ENCODE measurements around the gene FXYD6. TPM values are rescaled to one million over a fixed set of nuclear protein-coding genes. Genes with fewer than 3 reads are reported as not detected.

Gene FXYD6
- total RNA-seq, 1 donor from 2014 or later: 45.8 TPM

GRCh38 chr11:117913736-117914397 is 37.4 kb upstream of the FXYD6 start:
- TF ChIP-seq CTCF (IDR thresholded peaks at IDR 0.05; ENCODE audit: insufficient read depth, low read length, poor library complexity, severe bottlenecking): no peak
- peaks cover 4% of the 10 kb centered on the region for H3K27me3 ChIP-seq (ENCODE audit: control insufficient read depth, insufficient read depth, low read length)
- no peak overlapping the region for H3K4me3 ChIP-seq (ENCODE audit: low read depth, low read length)
- H3K36me3 ChIP-seq (ENCODE audit: control insufficient read depth, insufficient read depth, low read length): no peaks in the 10 kb centered on the region
- no peak for DNase-seq (ENCODE audit: low read depth)

- Histone ChIP-seq H3K27me3 (ENCODE audit: control insufficient read depth, insufficient read depth, low read length) (peaks cover 4% of the 10 kb centered on the region), H3K36me3 (ENCODE audit: control insufficient read depth, insufficient read depth, low read length) (no peaks in the 10 kb centered on the region), H3K4me3 (ENCODE audit: low read depth, low read length) (no peak overlapping the region)
- no peak for TF ChIP-seq CTCF (IDR thresholded peaks at IDR 0.05; ENCODE audit: insufficient read depth, low read length, poor library complexity, severe bottlenecking)
- DNase-seq (ENCODE audit: low read depth): no peak
These were observed 36.0 kb upstream of the FXYD6 start for GRCh38 chr11:117912497-117912896.

GRCh38 chr11:117911694-117912093 is 35.2 kb upstream of the FXYD6 start:
- Histone ChIP-seq H3K36me3 (ENCODE audit: control insufficient read depth, insufficient read depth, low read length) (no peaks in the 10 kb centered on the region), H3K27me3 (ENCODE audit: control insufficient read depth, insufficient read depth, low read length) (peaks cover 2% of the 10 kb centered on the region), H3K4me3 (ENCODE audit: low read depth, low read length) (no peak overlapping the region)
- TF ChIP-seq CTCF (IDR thresholded peaks at IDR 0.05; ENCODE audit: insufficient read depth, low read length, poor library complexity, severe bottlenecking): no peak
- no peak for DNase-seq (ENCODE audit: low read depth)

- no peak for TF ChIP-seq CTCF (IDR thresholded peaks at IDR 0.05; ENCODE audit: insufficient read depth, low read length, poor library complexity, severe bottlenecking)
- Histone ChIP-seq H3K36me3 (ENCODE audit: control insufficient read depth, insufficient read depth, low read length) (no peaks in the 10 kb centered on the region), H3K27me3 (ENCODE audit: control insufficient read depth, insufficient read depth, low read length) (peaks cover 2% of the 10 kb centered on the region), H3K4me3 (ENCODE audit: low read depth, low read length) (no peak overlapping the region)
- DNase-seq (ENCODE audit: low read depth): no peak
These were observed 34.6 kb upstream of the FXYD6 start for GRCh38 chr11:117910941-117911655.

GRCh38 chr11:117910525-117910924 is 34.1 kb upstream of the FXYD6 start:
- DNase-seq (ENCODE audit: low read depth): no peak
- no peak for TF ChIP-seq CTCF (IDR thresholded peaks at IDR 0.05; ENCODE audit: insufficient read depth, low read length, poor library complexity, severe bottlenecking)
- peaks cover 2% of the 10 kb centered on the region for H3K27me3 ChIP-seq (ENCODE audit: control insufficient read depth, insufficient read depth, low read length)
- H3K36me3 ChIP-seq (ENCODE audit: control insufficient read depth, insufficient read depth, low read length): no peaks in the 10 kb centered on the region
- H3K4me3 ChIP-seq (ENCODE audit: low read depth, low read length): no peak overlapping the region

Data from kidney epithelial cell (primary cell).